Spleen (tissue), 11 donors: ENCODE results near the gene EID1. TPM values are rescaled to one million over a fixed set of nuclear protein-coding genes. Genes with fewer than 3 reads are reported as not detected.

Experiments
- DNase-seq: peaks from one replicate; pipeline ENCODE4 v3.0.0-alpha.2; 2020
- H3K27ac ChIP-seq, 8 donors: fragments of 200-600 bp; sonication (generic) in 7 of 8; 1 replicate in 4 of 8; 2 replicates in 4 of 8; pipeline versions ENCODE4 v1.5.0 to v1.8.0; 2016 to 2021; ENCODE audit warnings: inconsistent platforms in 4 of 8, mild to moderate bottlenecking in 4 of 8, moderate library complexity in 1 of 8
- H3K27me3 ChIP-seq, 7 donors: fragments of 200-600 bp; sonication (generic) in 6 of 7; replicated peaks in 1 of 7; 1 replicate in 4 of 7; 2 replicates in 3 of 7; pipeline versions ENCODE4 v1.5.0 to v1.8.0; 2016 to 2021; ENCODE audit warnings: inconsistent platforms in 3 of 7, mild to moderate bottlenecking in 1 of 7
- H3K36me3 ChIP-seq, 6 donors: fragments of 200-600 bp; sonication (generic) in 5 of 6; 1 replicate in 4 of 6; 2 replicates in 2 of 6; pipeline versions ENCODE4 v1.5.0 to v1.8.0; 2016 to 2021; ENCODE audit warnings: inconsistent platforms in 2 of 6
- H3K4me1 ChIP-seq, 6 donors: fragments of 200-600 bp; sonication (generic) in 5 of 6; 1 replicate in 3 of 6; 2 replicates in 3 of 6; pipeline versions ENCODE4 v1.5.0 to v1.8.0; 2016 to 2021; ENCODE audit warnings: inconsistent platforms in 3 of 6
- H3K4me3 ChIP-seq, 8 donors: fragments of 200-600 bp; sonication (generic) in 7 of 8; 1 replicate in 4 of 8; 2 replicates in 4 of 8; pipeline versions ENCODE4 v1.5.0 to v1.8.0; 2016 to 2021; ENCODE audit warnings: inconsistent platforms in 4 of 8, mild to moderate bottlenecking in 4 of 8, moderate library complexity in 2 of 8
- H3K9me3 ChIP-seq, 8 donors: fragments of 200-600 bp; sonication (generic) in 7 of 8; 1 replicate in 4 of 8; 2 replicates in 4 of 8; pipeline versions ENCODE4 v1.5.0 to v1.8.0; 2016 to 2021; ENCODE audit warnings: inconsistent platforms in 4 of 8
- POLR2A ChIP-seq, 3 donors: fragments of 450-650 bp; IDR thresholded peaks; one replicate each; pipeline ENCODE4 v1.5.1; 2017; ENCODE audit warnings: antibody characterized with exemption in 3 of 3, mild to moderate bottlenecking in 1 of 3
- POLR2AphosphoS5 ChIP-seq, 3 donors: sonication (generic); formaldehyde crosslinking; IDR thresholded peaks; one replicate each; pipeline ENCODE4 v1.5.1; 2017; ENCODE audit warnings: antibody characterized with exemption in 3 of 3
- WGBS, 5 donors: extraction: QIAGEN DNeasy Blood & Tissue Kit in 3 of 5; methylation state at CpG; one replicate each; pipeline versions ENCODE4 v1.1.5 to v1.1.7; 2013 to 2018; 5-methylcytosine and 5-hydroxymethylcytosine counted together
- intact Hi-C: fragments of 100-400 bp; cut with DNase I; formaldehyde crosslinking; loops from one replicate; pipeline ENCODE4 v1.15.0; 2023; ENCODE audit warnings: low total_unique reads
- polyA plus RNA-seq, 3 donors: library from polyadenylated mRNA; stranded (reverse); fragments of 200-250 nt; gene quantifications; one replicate each; pipeline ENCODE4 v1.2.1, GENCODE V29; 2013
- total RNA-seq, 7 donors: library from RNA; depleted of rRNA in 3 of 7; stranded (reverse); fragments of >200 nt in 3 of 7; fragmentation: NEBNext Ultra II Directional in 4 of 7; extraction: Animal tissue kit (Norgen Biotek cat#: 25700) in 4 of 7; gene quantifications; one replicate each; pipeline versions ENCODE4 v1.1.0 to v1.2.1, GENCODE V29; 2016 to 2021
- TF ChIP-seq, protein P1 (sequence below), 11 experiments: fragments of 200-600 bp in 7 of 11; fragments of 450-650 bp in 4 of 11; sonication (generic) in 4 of 11; IDR thresholded peaks in 8 of 11; conservative IDR thresholded peaks in 3 of 11; 1 replicate in 7 of 11; 2 replicates in 4 of 11; pipeline versions ENCODE4 v1.4.0 to v1.8.0; 2016 to 2021; ENCODE audit warnings: antibody characterized with exemption in 11 of 11, inconsistent platforms in 4 of 11, mild to moderate bottlenecking in 1 of 11
- donor health status: healthy with polysubstance abuse.
- donor health status: DM: no; HTN: no; CAD: no; lungs with moderate emphysema.
- donor health status: DM: no; HTN: no; CAD: no.
- donor health status: Bipolar disorder and iron deficiency.
- donor health status: healthy.
- donor health status: DM: no; HTN: no; CAD: no.
- donor health status: DM: yes; HTN: yes; CAD: no.

Gene EID1
- total and polyA plus RNA-seq, 10 donors = 68.4 to 171 (median 115) TPM

DNA sequence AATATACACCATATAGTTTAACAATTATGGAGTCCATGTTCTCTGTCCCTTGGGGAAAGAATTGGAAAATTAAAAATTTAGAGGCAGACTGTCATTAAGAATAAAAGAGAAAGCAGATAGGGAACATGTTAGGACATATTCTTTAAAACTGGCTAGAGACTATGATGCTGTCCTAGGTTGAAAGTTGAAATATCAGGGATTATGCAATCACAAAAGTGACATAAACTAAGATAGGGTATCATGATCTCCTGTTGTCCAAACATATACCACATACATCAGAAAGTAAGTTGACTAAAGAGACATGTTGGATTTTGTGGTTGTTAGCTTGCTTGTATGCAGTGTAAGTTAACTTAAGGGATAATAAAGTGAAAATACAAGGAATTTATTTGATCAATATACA, 9.9 kb upstream of the EID1 start:
- Histone ChIP-seq H3K27ac (no peak overlapping the region), H3K36me3 (no peaks in the 10 kb centered on the region), H3K4me1 (peaks cover 0 to 8% (median 0%) of the 10 kb centered on the region in 6 donors), H3K4me3 (no peak overlapping the region), H3K9me3 (no peaks in the 10 kb centered on the region), H3K27me3 (peaks cover 0 to 12% (median under 1%) of the 10 kb centered on the region in 7 donors)
- no peak for TF ChIP-seq POLR2AphosphoS5 (IDR thresholded peaks at IDR 0.05)
- TF ChIP-seq, protein P1, sequence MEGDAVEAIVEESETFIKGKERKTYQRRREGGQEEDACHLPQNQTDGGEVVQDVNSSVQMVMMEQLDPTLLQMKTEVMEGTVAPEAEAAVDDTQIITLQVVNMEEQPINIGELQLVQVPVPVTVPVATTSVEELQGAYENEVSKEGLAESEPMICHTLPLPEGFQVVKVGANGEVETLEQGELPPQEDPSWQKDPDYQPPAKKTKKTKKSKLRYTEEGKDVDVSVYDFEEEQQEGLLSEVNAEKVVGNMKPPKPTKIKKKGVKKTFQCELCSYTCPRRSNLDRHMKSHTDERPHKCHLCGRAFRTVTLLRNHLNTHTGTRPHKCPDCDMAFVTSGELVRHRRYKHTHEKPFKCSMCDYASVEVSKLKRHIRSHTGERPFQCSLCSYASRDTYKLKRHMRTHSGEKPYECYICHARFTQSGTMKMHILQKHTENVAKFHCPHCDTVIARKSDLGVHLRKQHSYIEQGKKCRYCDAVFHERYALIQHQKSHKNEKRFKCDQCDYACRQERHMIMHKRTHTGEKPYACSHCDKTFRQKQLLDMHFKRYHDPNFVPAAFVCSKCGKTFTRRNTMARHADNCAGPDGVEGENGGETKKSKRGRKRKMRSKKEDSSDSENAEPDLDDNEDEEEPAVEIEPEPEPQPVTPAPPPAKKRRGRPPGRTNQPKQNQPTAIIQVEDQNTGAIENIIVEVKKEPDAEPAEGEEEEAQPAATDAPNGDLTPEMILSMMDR (IDR thresholded peaks at IDR 0.05 in 8 of 11, conservative IDR thresholded peaks at IDR 0.05 in 3 of 11) = no peak
- TF ChIP-seq POLR2A (IDR thresholded peaks at IDR 0.05) = no peak
- intact Hi-C loops = no loop called here
- DNase-seq = no peak

DNA sequence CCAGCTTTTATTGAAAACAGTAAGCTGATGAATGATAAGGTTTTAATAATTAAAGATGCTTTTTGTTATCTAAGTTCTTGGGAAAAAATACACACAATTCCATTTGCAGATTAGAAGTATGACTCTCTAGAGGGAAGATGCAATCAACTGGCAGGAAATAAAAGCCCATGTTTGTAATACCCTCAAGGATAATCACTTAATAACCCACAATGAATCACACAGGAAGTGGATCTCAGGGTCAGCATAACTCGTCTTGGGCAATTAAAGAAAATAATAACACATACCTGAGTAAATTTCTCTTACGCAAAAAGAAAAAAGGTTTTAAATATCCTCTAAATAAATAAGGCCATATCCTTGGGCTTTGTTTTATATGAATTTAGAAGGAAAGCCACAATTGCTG, 9.4 kb upstream of the EID1 start:
- 33 to 51% (median 45%) methylated on average over 2 of the region's 2 CpGs for WGBS, 5 donors
- Histone ChIP-seq H3K36me3 (no peaks in the 10 kb centered on the region), H3K9me3 (no peaks in the 10 kb centered on the region), H3K4me3 (no peak overlapping the region), H3K27me3 (peaks cover 0 to 12% (median 3%) of the 10 kb centered on the region in 7 donors), H3K4me1 (peaks cover 0 to 8% (median 0%) of the 10 kb centered on the region in 6 donors), H3K27ac (no peak overlapping the region)
- intact Hi-C loops = no loop called here
- TF ChIP-seq POLR2A (IDR thresholded peaks at IDR 0.05) (no peak), POLR2AphosphoS5 (IDR thresholded peaks at IDR 0.05) (no peak)
- TF ChIP-seq, protein P1 (IDR thresholded peaks at IDR 0.05 in 8 of 11, conservative IDR thresholded peaks at IDR 0.05 in 3 of 11) = no peak
- DNase-seq = no peak

DNA sequence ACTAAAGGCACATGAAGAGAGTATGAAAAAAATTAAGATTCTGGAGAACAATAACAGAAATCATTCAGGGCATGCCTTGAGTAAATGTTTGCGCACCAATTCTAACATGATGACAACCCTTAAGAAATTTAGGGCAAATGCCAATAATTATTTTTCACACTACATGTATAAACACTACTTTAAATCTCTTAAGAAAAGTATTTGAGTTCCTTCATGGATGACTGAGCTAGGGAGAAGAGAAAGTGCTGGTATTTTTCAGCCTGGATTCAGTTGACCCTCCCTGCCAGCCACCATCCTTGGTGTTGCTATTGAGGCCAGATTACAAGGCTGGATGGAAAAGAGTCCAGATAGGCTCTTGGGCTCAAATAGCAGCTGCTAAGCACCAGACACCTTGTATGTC, 8.0 kb upstream of the EID1 start:
- Histone ChIP-seq H3K27me3 (peaks cover 0 to 12% (median 3%) of the 10 kb centered on the region in 7 donors), H3K4me1 (peaks cover 0 to 8% (median 0%) of the 10 kb centered on the region in 6 donors), H3K27ac (no peak overlapping the region), H3K9me3 (no peaks in the 10 kb centered on the region), H3K36me3 (no peaks in the 10 kb centered on the region), H3K4me3 (no peak overlapping the region)
- TF ChIP-seq, protein P1 (IDR thresholded peaks at IDR 0.05 in 8 of 11, conservative IDR thresholded peaks at IDR 0.05 in 3 of 11) = no peak
- intact Hi-C loops = no loop called here
- DNase-seq = no peak
- 96 to 100% (median 98%) methylated on average over 1 of the region's 1 CpG for WGBS, 5 donors

DNA sequence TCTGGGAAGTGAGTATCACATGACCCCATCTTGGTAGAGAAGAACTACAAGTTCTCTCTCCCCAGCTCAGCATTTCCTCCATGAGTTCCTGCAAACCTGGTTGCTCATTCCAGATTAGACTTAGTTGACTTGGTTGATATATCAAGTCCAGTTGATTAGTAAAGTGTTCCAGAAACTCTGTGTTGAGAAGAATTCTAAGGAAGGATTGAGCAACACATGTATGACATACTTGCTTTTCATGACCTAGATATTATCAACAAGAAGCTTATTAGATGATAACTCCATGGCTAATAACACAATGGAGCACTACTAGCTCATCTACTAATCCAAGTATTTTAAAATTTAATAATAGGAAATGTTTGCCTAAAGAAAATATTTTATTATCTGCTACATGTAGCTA, 6.4 kb upstream of the EID1 start:
- Histone ChIP-seq H3K4me3 (no peak overlapping the region), H3K9me3 (no peaks in the 10 kb centered on the region), H3K36me3 (no peaks in the 10 kb centered on the region), H3K27ac (no peak overlapping the region), H3K27me3 (peaks cover 0 to 12% (median 3%) of the 10 kb centered on the region in 7 donors), H3K4me1 (peaks cover 0 to 8% (median 0%) of the 10 kb centered on the region in 6 donors)
- intact Hi-C loops = no loop called here
- TF ChIP-seq, protein P1 (IDR thresholded peaks at IDR 0.05 in 8 of 11, conservative IDR thresholded peaks at IDR 0.05 in 3 of 11) = no peak
- TF ChIP-seq POLR2AphosphoS5 (IDR thresholded peaks at IDR 0.05) = no peak
- TF ChIP-seq POLR2A (IDR thresholded peaks at IDR 0.05) = no peak
- DNase-seq = no peak
